Body of pancreas (tissue), 4 donors: ENCODE measurements around the gene FGF14. TPM values are rescaled to one million over a fixed set of nuclear protein-coding genes. Genes with fewer than 3 reads are reported as not detected.

ENCODE experiments used
- ATAC-seq: fragments of 150-250 bp; one replicate; pipeline ENCODE4 v1.9.1; 2016
- DNase-seq, 4 donors: peaks; one replicate each; pipeline ENCODE4 v3.0.0-alpha.2; 2019
- H3K27ac ChIP-seq, 4 donors: fragments of 200-600 bp; sonication (generic); 1 replicate in 3 of 4; 2 replicates in 1 of 4; pipeline versions ENCODE4 v1.5.1 to v1.6.1; 2016 to 2019; ENCODE audit warnings: mild to moderate bottlenecking in 1 of 4, mixed read lengths in 1 of 4, moderate library complexity in 1 of 4
- H3K27me3 ChIP-seq, 2 donors: fragments of 200-600 bp; sonication (generic); one replicate each; pipeline ENCODE4 v1.6.0; 2016; ENCODE audit warnings: mild to moderate bottlenecking in 1 of 2
- H3K36me3 ChIP-seq, 2 donors: fragments of 200-600 bp; sonication (generic); replicated peaks in 1 of 2; 2 replicates each; pipeline ENCODE4 v1.5.1; 2016; ENCODE audit warnings: low read depth in 2 of 2; ENCODE audit not compliant: insufficient read depth in 1 of 2
- H3K4me1 ChIP-seq: fragments of 200-600 bp; sonication (generic); one replicate; pipeline ENCODE4 v1.6.0; 2016
- H3K4me3 ChIP-seq, 2 donors: fragments of 200-600 bp; sonication (generic); 1 replicate in 1 of 2; 2 replicates in 1 of 2; pipeline ENCODE4 v1.5.1; 2016 to 2019
- H3K9me3 ChIP-seq, 3 donors: fragments of 200-600 bp; sonication (generic); 1 replicate in 2 of 3; 2 replicates in 1 of 3; pipeline ENCODE4 v1.5.1; 2016
- CTCF ChIP-seq, 7 experiments: fragments of 450-650 bp in 4 of 7; fragments of 200-600 bp in 3 of 7; sonication (generic) in 3 of 7; IDR thresholded peaks; one replicate each; pipeline ENCODE4 v1.5.1; 2016 to 2019; ENCODE audit warnings: antibody characterized with exemption in 7 of 7
- POLR2A ChIP-seq, 3 donors: fragments of 450-650 bp; IDR thresholded peaks; one replicate each; pipeline ENCODE4 v1.6.1; 2016; ENCODE audit warnings: antibody characterized with exemption in 3 of 3, mild to moderate bottlenecking in 2 of 3
- WGBS, 2 donors: methylation state at CpG; one replicate each; pipeline ENCODE4 v1.1.5; 2017; 5-methylcytosine and 5-hydroxymethylcytosine counted together
- intact Hi-C: fragments of 100-400 bp; cut with DNase I; formaldehyde crosslinking; loops from one replicate; pipeline ENCODE4 v1.15.1; 2023
- total RNA-seq, 2 donors: library from RNA; depleted of rRNA; stranded (reverse); fragments of >200 nt; gene quantifications; one replicate each; pipeline ENCODE4 v1.1.0, GENCODE V29; 2016

Gene FGF14
- total RNA-seq, 2 donors from 2014 or later: under 0.01 to 0.52 TPM

GRCh38 chr13:101752432-101752831, 649.4 kb downstream of the FGF14 start:
- DNase-seq (no peak), ATAC-seq (no peak)
- Histone ChIP-seq H3K36me3 (no peaks in the 10 kb centered on the region), H3K27ac (no peak overlapping the region), H3K4me3 (no peak overlapping the region), H3K4me1 (peaks cover 11% of the 10 kb centered on the region), H3K9me3 (no peaks in the 10 kb centered on the region), H3K27me3 (no peaks in the 10 kb centered on the region)
- intact Hi-C loops: no loop called here
- no peak for TF ChIP-seq CTCF (IDR thresholded peaks at IDR 0.05)
- no peak for TF ChIP-seq POLR2A (IDR thresholded peaks at IDR 0.05)
- WGBS, 2 donors: 88 to 91% methylated on average over 3 of the region's 3 CpGs

GRCh38 chr13:101751488-101751887, 650.4 kb downstream of the FGF14 start:
- no peaks in the 10 kb centered on the region for H3K36me3 ChIP-seq
- H3K9me3 ChIP-seq: no peaks in the 10 kb centered on the region
- no peaks in the 10 kb centered on the region for H3K27me3 ChIP-seq
- 8 to 9% methylated on average over 3 of the region's 3 CpGs for WGBS, 2 donors
- H3K4me1 ChIP-seq: peaks cover 11% of the 10 kb centered on the region
- H3K4me3 ChIP-seq: no peak overlapping the region
- TF ChIP-seq CTCF (IDR thresholded peaks at IDR 0.05) (no peak), POLR2A (IDR thresholded peaks at IDR 0.05) (no peak)
- no peak for DNase-seq
- intact Hi-C loops: no loop called here
- no peak for ATAC-seq
- no peak overlapping the region for H3K27ac ChIP-seq

DNA sequence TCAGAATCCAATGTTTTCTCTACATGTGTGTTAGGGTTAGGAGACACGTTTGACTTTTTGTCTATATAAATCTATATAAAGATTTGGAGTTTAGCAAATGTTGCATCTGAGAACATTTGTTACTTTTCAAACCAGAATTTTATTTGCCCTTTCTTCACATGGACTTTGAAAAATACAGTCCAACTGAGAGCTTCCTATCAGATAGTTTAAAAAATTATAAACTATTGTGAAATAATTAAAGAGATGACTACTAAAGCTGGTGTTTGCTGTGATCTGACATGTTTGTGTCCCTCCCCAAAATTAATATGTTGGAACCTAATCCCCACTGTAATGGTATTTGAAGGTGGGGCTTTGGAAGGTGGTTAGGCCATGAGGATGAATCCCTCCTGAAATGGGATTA, 652.3 kb downstream of the FGF14 start:
- no peaks in the 10 kb centered on the region for H3K36me3 ChIP-seq
- H3K27ac ChIP-seq: no peak overlapping the region
- 65 to 82% methylated on average over 1 of the region's 1 CpG for WGBS, 2 donors
- H3K4me1 ChIP-seq: no peaks in the 10 kb centered on the region
- TF ChIP-seq CTCF (IDR thresholded peaks at IDR 0.05): no peak
- no peak for TF ChIP-seq POLR2A (IDR thresholded peaks at IDR 0.05)
- intact Hi-C loops: no loop called here
- H3K4me3 ChIP-seq: no peak overlapping the region
- no peaks in the 10 kb centered on the region for H3K9me3 ChIP-seq
- DNase-seq (no peak), ATAC-seq (no peak)
- H3K27me3 ChIP-seq: no peaks in the 10 kb centered on the region

- TF ChIP-seq POLR2A (IDR thresholded peaks at IDR 0.05): no peak
- TF ChIP-seq CTCF (IDR thresholded peaks at IDR 0.05): no peak
- Histone ChIP-seq H3K27me3 (no peaks in the 10 kb centered on the region), H3K4me1 (no peaks in the 10 kb centered on the region), H3K27ac (peak overlapping the region in 1 of 4 donors; percentile 37), H3K36me3 (no peaks in the 10 kb centered on the region), H3K9me3 (no peaks in the 10 kb centered on the region), H3K4me3 (no peak overlapping the region)
- 24 to 25% methylated on average over 1 of the region's 1 CpG for WGBS, 2 donors
- ATAC-seq (peak; percentile 48), DNase-seq (no peak)
- intact Hi-C loops: no loop called here
These were observed 654.8 kb downstream of the FGF14 start for GRCh38 chr13:101747039-101747438.

- 45 to 70% methylated on average over 2 of the region's 2 CpGs for WGBS, 2 donors
- Histone ChIP-seq H3K27me3 (no peaks in the 10 kb centered on the region), H3K27ac (no peak overlapping the region), H3K4me3 (no peak overlapping the region), H3K9me3 (no peaks in the 10 kb centered on the region), H3K4me1 (no peaks in the 10 kb centered on the region), H3K36me3 (no peaks in the 10 kb centered on the region)
- intact Hi-C loops: no loop called here
- TF ChIP-seq CTCF (IDR thresholded peaks at IDR 0.05): no peak
- TF ChIP-seq POLR2A (IDR thresholded peaks at IDR 0.05): no peak
- no peak for ATAC-seq
- DNase-seq: no peak
These were observed 655.3 kb downstream of the FGF14 start for GRCh38 chr13:101746513-101746912.
